ENCODE data around the gene APP. TPM values are rescaled to one million over a fixed set of nuclear protein-coding genes. Genes with fewer than 3 reads are reported as not detected.

APP gene
- total and polyA plus RNA-seq, 10 of the 15 experiments (the other 5 are each of a cell fraction or from before 2014, with no cell fraction given) = 8.8 to 94.9 (median 51.0) TPM

GRCh38 chr21:25837533-25838265 is 332.9 kb downstream of the APP start:
- ChIA-PET CTCF (no interaction called here), SMC1A (ENCODE audit: uncharacterized antibody, unreplicated experiment) (no interaction called here), RAD21 (ENCODE audit: unreplicated experiment) (no interaction called here), POLR2A (no interaction called here)
- no TSS peak for BruUV-seq (replicated peaks)
- no peak for ATAC-seq
- FAIRE-seq = no peak
- Histone ChIP-seq H3K4me2 (ENCODE audit: control insufficient read depth, insufficient read depth) (no peak overlapping the region), H3K4me3 (no peak overlapping the region), H3K4me1 (ENCODE audit: control insufficient read depth, insufficient read depth, low read length) (no peaks in the 10 kb centered on the region), H3K36me3 (ENCODE audit: control insufficient read depth in 2 of 2, insufficient read depth in 2 of 2, low read length in 1 of 2) (no peaks in the 10 kb centered on the region), H3K27ac (ENCODE audit: control insufficient read depth, insufficient read depth) (no peak overlapping the region), H3K9me3 (replicated peaks; ENCODE audit: control insufficient read depth, insufficient read depth, low read length) (no peaks in the 10 kb centered on the region; the same call in 2 of the 3 replicates), H3K9ac (ENCODE audit: control insufficient read depth, insufficient read depth, low read length) (no peak overlapping the region), H4K20me1 (ENCODE audit: control insufficient read depth, insufficient read depth) (no peaks in the 10 kb centered on the region; the same call in 1 of the 2 replicates), H3K79me2 (ENCODE audit: control insufficient read depth, insufficient read depth, low read length) (no peaks in the 10 kb centered on the region), H3K27me3 (replicated peaks in 1 of 2; ENCODE audit: control insufficient read depth in 2 of 2, insufficient read depth in 2 of 2, low read length in 1 of 2) (no peaks in the 10 kb centered on the region; a peak in 1 of 4 replicates), H2AFZ (ENCODE audit: control insufficient read depth, low read depth, low read length) (no peak overlapping the region)
- in situ Hi-C loops (cut with MboI) (no loop called here), intact Hi-C loops (cut with micrococcal nuclease; ENCODE audit: unreplicated experiment) (no loop called here)
- TF ChIP-seq RFX5 (IDR thresholded peaks at IDR 0.05; ENCODE audit: low read depth, low read length) = no peak
- no peak for TF ChIP-seq FOXK2 (IDR thresholded peaks at IDR 0.05)
- TF ChIP-seq TARDBP (IDR thresholded peaks at IDR 0.05; ENCODE audit: borderline replicate concordance) = no peak
- TF ChIP-seq MLLT1 (IDR thresholded peaks at IDR 0.05) = no peak
- TF ChIP-seq, protein P1, sequence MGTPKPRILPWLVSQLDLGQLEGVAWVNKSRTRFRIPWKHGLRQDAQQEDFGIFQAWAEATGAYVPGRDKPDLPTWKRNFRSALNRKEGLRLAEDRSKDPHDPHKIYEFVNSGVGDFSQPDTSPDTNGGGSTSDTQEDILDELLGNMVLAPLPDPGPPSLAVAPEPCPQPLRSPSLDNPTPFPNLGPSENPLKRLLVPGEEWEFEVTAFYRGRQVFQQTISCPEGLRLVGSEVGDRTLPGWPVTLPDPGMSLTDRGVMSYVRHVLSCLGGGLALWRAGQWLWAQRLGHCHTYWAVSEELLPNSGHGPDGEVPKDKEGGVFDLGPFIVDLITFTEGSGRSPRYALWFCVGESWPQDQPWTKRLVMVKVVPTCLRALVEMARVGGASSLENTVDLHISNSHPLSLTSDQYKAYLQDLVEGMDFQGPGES (IDR thresholded peaks at IDR 0.05) = no peak
- TF ChIP-seq IKZF1 (conservative IDR thresholded peaks at IDR 0.05) = no peak
- no peak for TF ChIP-seq BCL11A (IDR thresholded peaks at IDR 0.05; ENCODE audit: low read depth, low read length)
- TF ChIP-seq BCLAF1 (IDR thresholded peaks at IDR 0.05) = no peak
- TF ChIP-seq ZNF217 (IDR thresholded peaks at IDR 0.05) = no peak
- no peak for TF ChIP-seq BACH1 (IDR thresholded peaks at IDR 0.05; ENCODE audit: borderline replicate concordance)
- no peak for TF ChIP-seq RBBP5 (conservative IDR thresholded peaks at IDR 0.05)
- no peak for TF ChIP-seq NR2C1 (IDR thresholded peaks at IDR 0.05)
- TF ChIP-seq NRF1 (conservative IDR thresholded peaks at IDR 0.05; ENCODE audit: low read depth, low read length) = no peak
- TF ChIP-seq YY1 (IDR thresholded peaks at IDR 0.05; ENCODE audit: low read depth, low read length) = no peak
- TF ChIP-seq STAT1 (conservative IDR thresholded peaks at IDR 0.05) = no peak
- TF ChIP-seq BHLHE40 (IDR thresholded peaks at IDR 0.05; ENCODE audit: borderline replicate concordance in 1 of 2, low read depth in 2 of 2, low read length in 1 of 2) = no peak
- DNase-seq (ENCODE audit: low read depth, low spot score) = no peak
- 10% methylated on average over 4 of the region's 4 CpGs for WGBS (ENCODE audit: insufficient coverage, insufficient replicate concordance, low lambda C conversion rate, missing lambda C conversion rate)

Measured in GM12878 (cell line).